Transverse colon (tissue), 4 donors: ENCODE results near the gene HAUS1. TPM values are rescaled to one million over a fixed set of nuclear protein-coding genes. Genes with fewer than 3 reads are reported as not detected.
"Not testable (repeated sequence)": the region's sequence is repeated elsewhere in the genome, so short reads cannot be mapped to it uniquely, and the experiment has no call there.

Experiments
- DNase-seq: peaks from one replicate; pipeline ENCODE4 v3.0.0-alpha.2; 2019
- H3K27ac ChIP-seq, 4 donors: fragments of 200-600 bp; sonication (generic); 2 replicates each; pipeline ENCODE4 v1.5.1; 2016 to 2018; ENCODE audit warnings: inconsistent platforms in 4 of 4
- H3K27me3 ChIP-seq: fragments of 200-600 bp; sonication (generic); 2 replicates; pipeline ENCODE4 v1.5.1; 2017; ENCODE audit warnings: inconsistent platforms
- H3K36me3 ChIP-seq, 4 donors: fragments of 200-600 bp; sonication (generic); 2 replicates each; pipeline ENCODE4 v1.5.1; 2017 to 2019; ENCODE audit warnings: inconsistent platforms in 4 of 4
- H3K4me1 ChIP-seq, 4 donors: fragments of 200-600 bp; sonication (generic); 2 replicates each; pipeline ENCODE4 v1.5.1; 2017 to 2020; ENCODE audit warnings: inconsistent platforms in 4 of 4
- H3K4me3 ChIP-seq, 4 donors: fragments of 200-600 bp; sonication (generic); 1 replicate in 1 of 4; 2 replicates in 3 of 4; pipeline versions ENCODE4 v1.5.1 to v1.6.1; 2017 to 2019; ENCODE audit warnings: inconsistent platforms in 4 of 4
- H3K9me3 ChIP-seq, 2 donors: fragments of 200-600 bp; sonication (generic); 2 replicates each; pipeline ENCODE4 v1.5.1; 2017 to 2019; ENCODE audit warnings: inconsistent platforms in 2 of 2
- CTCF ChIP-seq, 5 experiments: fragments of 200-600 bp in 3 of 5; fragments of 450-650 bp in 2 of 5; sonication (generic) in 3 of 5; IDR thresholded peaks; 1 replicate in 2 of 5; 2 replicates in 3 of 5; pipeline ENCODE4 v1.5.1; 2016 to 2017; ENCODE audit warnings: antibody characterized with exemption in 5 of 5, inconsistent platforms in 3 of 5, mild to moderate bottlenecking in 2 of 5, moderate library complexity in 1 of 5
- EP300 ChIP-seq: sonication (generic); formaldehyde crosslinking; IDR thresholded peaks from one replicate; pipeline ENCODE4 v1.6.1; 2017; ENCODE audit warnings: antibody characterized with exemption, low read depth
- POLR2A ChIP-seq: fragments of 450-650 bp; IDR thresholded peaks from one replicate; pipeline ENCODE4 v1.6.1; 2016; ENCODE audit warnings: antibody characterized with exemption, mild to moderate bottlenecking, moderate library complexity
- POLR2AphosphoS5 ChIP-seq, 3 donors: sonication (generic); formaldehyde crosslinking; IDR thresholded peaks; one replicate each; pipeline ENCODE4 v1.6.1; 2016; ENCODE audit warnings: antibody characterized with exemption in 3 of 3
- WGBS, 2 donors: methylation state at CpG; one replicate each; pipeline ENCODE4 v1.1.5; 2018; ENCODE audit warnings: low coverage in 1 of 2; 5-methylcytosine and 5-hydroxymethylcytosine counted together
- in situ Hi-C, 4 donors: fragments of 200-750 bp; cut with MboI; loops; one replicate each; pipeline versions ENCODE4 v1.15.0 to v1.15.1; 2017; ENCODE audit warnings: low sequenced_read_pairs in 3 of 4, low pct_ligation_motif_present in 1 of 4, low pct_unique_long_range_greater_than_20kb in 1 of 4
- intact Hi-C: fragments of 100-400 bp; cut with DNase I; formaldehyde crosslinking; loops from one replicate; pipeline ENCODE4 v1.15.1; 2023; ENCODE audit warnings: low total_unique reads
- total RNA-seq, 4 donors: library from RNA; depleted of rRNA; stranded (reverse); fragments of >200 nt; gene quantifications; one replicate each; pipeline ENCODE4 v1.1.0, GENCODE V29; 2016

Gene HAUS1
- total RNA-seq, 4 donors from 2014 or later, result 1.6 to 33.5 (median 19.8) TPM; not detected in 1

GRCh38 chr18:46156124-46156745 lies 52.0 kb downstream of the HAUS1 start:
- Histone ChIP-seq H3K27ac (no peak overlapping the region), H3K9me3 (no peaks in the 10 kb centered on the region), H3K4me3 (no peak overlapping the region), H3K36me3 (no peaks in the 10 kb centered on the region), H3K27me3 (no peaks in the 10 kb centered on the region), H3K4me1 (no peaks in the 10 kb centered on the region)
- intact Hi-C loops, result no loop called here
- in situ Hi-C loops, result loop anchor here in 3 of 4 donors (10.0 to 25.0 kb wide), 2 partner anchors 331 to 499 kb away; partner anchors contain the start of gene LOXHD1 (in 1 of the 3)
- DNase-seq, result no peak
- WGBS, 2 donors, result 71 to 83% methylated on average over 2 to 3 of the region's 3 CpGs
- TF ChIP-seq EP300, result no peak
- TF ChIP-seq POLR2AphosphoS5 (IDR thresholded peaks at IDR 0.05), result no peak
- no peak for TF ChIP-seq POLR2A
- TF ChIP-seq CTCF (IDR thresholded peaks at IDR 0.05), result no peak

- no peaks in the 10 kb centered on the region for H3K4me1 ChIP-seq
- H3K4me3 ChIP-seq, result no peak overlapping the region
- no peaks in the 10 kb centered on the region for H3K36me3 ChIP-seq
- in situ Hi-C loops, result loop anchor here in 3 of 4 donors (10.0 to 25.0 kb wide), 2 partner anchors 330 to 498 kb away; partner anchors contain the start of gene LOXHD1 (in 1 of the 3)
- no peak overlapping the region for H3K27ac ChIP-seq
- H3K27me3 ChIP-seq, result no peaks in the 10 kb centered on the region
- no peaks in the 10 kb centered on the region for H3K9me3 ChIP-seq
- WGBS, 2 donors, result 92 to 100% methylated on average over 1 to 3 of the region's 3 CpGs
- intact Hi-C loops, result no loop called here
- TF ChIP-seq EP300, result no peak
- TF ChIP-seq POLR2A, result no peak
- TF ChIP-seq POLR2AphosphoS5 (IDR thresholded peaks at IDR 0.05), result no peak
- no peak for TF ChIP-seq CTCF (IDR thresholded peaks at IDR 0.05)
- no peak for DNase-seq
These were observed 52.7 kb downstream of the HAUS1 start for GRCh38 chr18:46156843-46157242.

- Histone ChIP-seq H3K27ac (no peak overlapping the region), H3K4me1 (no peaks in the 10 kb centered on the region), H3K27me3 (no peaks in the 10 kb centered on the region), H3K4me3 (no peak overlapping the region), H3K36me3 (no peaks in the 10 kb centered on the region), H3K9me3 (no peaks in the 10 kb centered on the region)
- WGBS, 2 donors, result 85% methylated on average over 3 of the region's 3 CpGs; no CpG with 5 or more reads in 1 of the 2 donors
- TF ChIP-seq POLR2AphosphoS5 (IDR thresholded peaks at IDR 0.05) (no peak), EP300 (no peak)
- intact Hi-C loops (no loop called here), in situ Hi-C loops (loop anchor here in 3 of 4 donors (10.0 to 25.0 kb wide), 2 partner anchors 329 to 496 kb away; partner anchors contain the start of gene LOXHD1 (in 1 of the 3))
- no peak for DNase-seq
These were observed 54.3 kb downstream of the HAUS1 start for GRCh38 chr18:46158499-46158898.

- H3K36me3 ChIP-seq, result no peaks in the 10 kb centered on the region
- in situ Hi-C loops (loop anchor here (10.0 to 25.0 kb wide), 2 partner anchors 327 to 495 kb away; partner anchors contain the start of gene LOXHD1 (in 1 of the 4)), intact Hi-C loops (no loop called here)
- H3K27me3 ChIP-seq, result no peaks in the 10 kb centered on the region
- TF ChIP-seq EP300 (no peak), POLR2A (no peak), CTCF (IDR thresholded peaks at IDR 0.05) (no peak), POLR2AphosphoS5 (IDR thresholded peaks at IDR 0.05) (no peak)
- H3K4me3 ChIP-seq, result no peak overlapping the region
- 77 to 84% methylated on average over 4 of the region's 4 CpGs for WGBS, 2 donors
- no peak for DNase-seq
- no peak overlapping the region for H3K27ac ChIP-seq
- no peaks in the 10 kb centered on the region for H3K4me1 ChIP-seq
- no peaks in the 10 kb centered on the region for H3K9me3 ChIP-seq
These were observed 56.0 kb downstream of the HAUS1 start for GRCh38 chr18:46160050-46160798.

GRCh38 chr18:46160840-46161239 lies 56.7 kb downstream of the HAUS1 start:
- in situ Hi-C loops, result loop anchor here (10.0 to 25.0 kb wide), 2 partner anchors 326 to 494 kb away; partner anchors contain the start of gene LOXHD1 (in 1 of the 4)
- H3K4me3 ChIP-seq, H3K27ac ChIP-seq, intact Hi-C loops, H3K4me1 ChIP-seq, H3K27me3 ChIP-seq, H3K9me3 ChIP-seq, DNase-seq, H3K36me3 ChIP-seq: not testable (repeated sequence)
- 96 to 100% methylated on average over 1 to 5 of the region's 5 CpGs for WGBS, 2 donors
